NB4 (cell line): ENCODE measurements around the gene SLC25A11.

Experiments
- DNase-seq: peaks from one replicate; pipeline ENCODE4 v3.0.0; 2010; ENCODE audit warnings: low read depth
- H3K4me3 ChIP-seq: one replicate; pipeline ENCODE4 v1.5.1; 2011; ENCODE audit warnings: mild to moderate bottlenecking, low read depth, low read length, moderate library complexity
- MYC ChIP-seq: IDR thresholded peaks from 2 replicates; pipeline ENCODE4 v1.6.1; 2011; ENCODE audit warnings: low read depth, low read length
- POLR2A ChIP-seq: IDR thresholded peaks from 2 replicates; pipeline ENCODE4 v1.6.1; 2011; ENCODE audit warnings: mild to moderate bottlenecking; ENCODE audit not compliant: insufficient read length; ENCODE audit errors: extremely low read depth
- TF ChIP-seq, protein P1 (sequence below): IDR thresholded peaks from 2 replicates; pipeline ENCODE4 v1.6.1; 2011; ENCODE audit warnings: low read depth, low read length
- TF ChIP-seq, protein P2 (sequence below): IDR thresholded peaks from one replicate; pipeline ENCODE4 v1.5.1; 2012; ENCODE audit warnings: low read depth, low read length

Gene SLC25A11

DNA sequence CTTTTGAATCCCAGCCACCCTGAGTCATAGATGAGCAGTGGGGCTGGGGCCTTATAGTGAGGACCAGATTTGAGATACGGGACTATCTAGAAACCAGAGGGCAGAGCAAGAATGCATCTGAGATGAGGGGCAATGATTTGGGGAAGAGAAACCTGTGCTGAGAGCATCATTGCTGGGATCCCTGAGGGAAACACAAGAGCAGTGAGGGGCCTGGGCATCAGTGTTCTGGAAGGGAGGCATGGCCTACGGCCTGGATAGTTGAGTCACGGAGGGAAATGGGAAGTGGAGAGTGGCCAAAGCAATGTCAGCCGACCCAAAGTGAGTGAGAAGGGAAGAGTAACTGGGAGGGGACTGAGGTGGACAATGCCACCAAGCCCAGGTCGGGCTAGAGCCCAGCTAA is 42.5 kb upstream of the SLC25A11 start:
- TF ChIP-seq, protein P1, sequence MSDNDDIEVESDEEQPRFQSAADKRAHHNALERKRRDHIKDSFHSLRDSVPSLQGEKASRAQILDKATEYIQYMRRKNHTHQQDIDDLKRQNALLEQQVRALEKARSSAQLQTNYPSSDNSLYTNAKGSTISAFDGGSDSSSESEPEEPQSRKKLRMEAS: no peak
- TF ChIP-seq, protein P2, sequence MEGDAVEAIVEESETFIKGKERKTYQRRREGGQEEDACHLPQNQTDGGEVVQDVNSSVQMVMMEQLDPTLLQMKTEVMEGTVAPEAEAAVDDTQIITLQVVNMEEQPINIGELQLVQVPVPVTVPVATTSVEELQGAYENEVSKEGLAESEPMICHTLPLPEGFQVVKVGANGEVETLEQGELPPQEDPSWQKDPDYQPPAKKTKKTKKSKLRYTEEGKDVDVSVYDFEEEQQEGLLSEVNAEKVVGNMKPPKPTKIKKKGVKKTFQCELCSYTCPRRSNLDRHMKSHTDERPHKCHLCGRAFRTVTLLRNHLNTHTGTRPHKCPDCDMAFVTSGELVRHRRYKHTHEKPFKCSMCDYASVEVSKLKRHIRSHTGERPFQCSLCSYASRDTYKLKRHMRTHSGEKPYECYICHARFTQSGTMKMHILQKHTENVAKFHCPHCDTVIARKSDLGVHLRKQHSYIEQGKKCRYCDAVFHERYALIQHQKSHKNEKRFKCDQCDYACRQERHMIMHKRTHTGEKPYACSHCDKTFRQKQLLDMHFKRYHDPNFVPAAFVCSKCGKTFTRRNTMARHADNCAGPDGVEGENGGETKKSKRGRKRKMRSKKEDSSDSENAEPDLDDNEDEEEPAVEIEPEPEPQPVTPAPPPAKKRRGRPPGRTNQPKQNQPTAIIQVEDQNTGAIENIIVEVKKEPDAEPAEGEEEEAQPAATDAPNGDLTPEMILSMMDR: no peak
- TF ChIP-seq POLR2A (no peak), MYC (no peak)
- DNase-seq: no peak
- no peak overlapping the region for H3K4me3 ChIP-seq

DNA sequence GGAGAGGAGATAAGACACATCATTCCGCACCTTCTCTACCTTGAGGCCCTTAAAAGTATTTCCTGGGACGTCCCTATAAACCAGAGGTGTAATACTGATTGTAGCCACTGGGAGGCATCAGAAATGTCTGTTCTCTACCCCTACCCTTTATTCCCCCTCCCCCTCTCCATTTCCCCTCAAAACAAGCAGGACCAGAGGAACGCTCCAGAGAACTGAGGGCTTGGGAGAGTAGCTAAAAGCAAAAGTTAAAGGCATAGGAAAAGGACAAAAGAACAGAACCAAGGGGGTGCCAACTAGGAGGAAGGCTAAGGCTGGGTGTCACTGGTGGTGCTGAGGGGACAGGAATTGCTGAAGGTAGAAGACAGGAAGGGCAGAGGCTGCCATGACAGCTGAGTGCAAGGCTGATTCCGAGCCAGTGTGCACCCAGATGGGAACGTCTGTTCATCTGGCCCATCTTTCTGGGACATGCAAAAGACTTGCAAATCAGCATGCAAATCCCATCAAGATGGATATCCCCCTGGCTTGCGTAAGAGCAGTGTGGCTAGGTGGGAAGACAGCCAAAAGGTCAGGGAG is 40.9 kb upstream of the SLC25A11 start:
- TF ChIP-seq POLR2A: no peak
- TF ChIP-seq, protein P1: no peak
- no peak for TF ChIP-seq MYC
- TF ChIP-seq, protein P2: peak; percentile 50
- no peak overlapping the region for H3K4me3 ChIP-seq
- DNase-seq: peak; percentile 62

DNA sequence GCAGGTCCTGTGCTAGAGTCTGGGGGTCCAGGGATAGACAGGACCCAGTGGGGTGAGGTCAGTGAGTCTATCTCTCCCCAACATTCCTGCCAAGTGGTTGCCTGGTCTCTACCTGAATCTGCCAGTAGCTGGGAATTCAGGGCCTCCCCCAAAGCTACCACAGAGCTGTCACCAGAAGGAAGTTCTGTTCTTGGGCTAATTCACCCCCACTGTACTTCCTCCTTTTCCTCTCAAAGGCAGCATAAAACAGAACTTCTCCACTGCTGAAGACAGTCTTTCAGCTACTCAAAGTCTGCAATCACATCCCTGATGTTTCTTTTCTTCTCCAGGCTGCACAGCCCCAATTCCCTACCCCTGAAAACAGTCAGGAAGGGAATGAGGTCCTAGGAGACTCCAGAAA is 38.9 kb upstream of the SLC25A11 start:
- TF ChIP-seq, protein P2: no peak
- no peak for TF ChIP-seq MYC
- no peak for TF ChIP-seq POLR2A
- TF ChIP-seq, protein P1: no peak
- no peak overlapping the region for H3K4me3 ChIP-seq
- DNase-seq: peak; percentile 61

DNA sequence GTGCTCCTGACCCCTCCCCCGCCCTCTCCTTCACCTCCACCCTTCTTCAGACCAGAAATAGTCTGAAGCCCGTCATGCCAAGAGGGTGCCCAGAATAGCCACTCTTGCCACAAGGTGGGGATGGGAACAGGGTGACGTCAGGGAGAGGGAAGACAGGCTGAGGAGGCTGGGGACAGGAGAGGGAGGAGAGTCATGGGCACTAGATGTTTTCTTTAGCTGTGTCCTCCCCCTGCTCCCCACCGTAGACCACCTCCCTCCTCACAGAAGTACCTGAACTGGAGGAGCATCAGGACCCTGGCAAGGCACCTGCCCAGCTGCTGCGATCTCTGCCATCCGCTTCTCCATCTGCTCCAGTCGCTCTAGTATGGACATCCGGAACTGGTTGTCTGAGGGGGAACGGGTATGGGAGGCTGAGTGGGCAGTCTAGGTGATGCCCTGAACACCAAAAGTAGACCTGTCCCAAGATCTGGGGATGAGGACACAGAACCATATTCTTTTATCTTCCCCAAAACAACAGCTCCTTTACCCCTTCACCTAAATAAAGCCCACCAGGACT is 34.3 kb upstream of the SLC25A11 start:
- DNase-seq: no peak
- no peak overlapping the region for H3K4me3 ChIP-seq
- TF ChIP-seq POLR2A: no peak
- TF ChIP-seq, protein P2: no peak

DNA sequence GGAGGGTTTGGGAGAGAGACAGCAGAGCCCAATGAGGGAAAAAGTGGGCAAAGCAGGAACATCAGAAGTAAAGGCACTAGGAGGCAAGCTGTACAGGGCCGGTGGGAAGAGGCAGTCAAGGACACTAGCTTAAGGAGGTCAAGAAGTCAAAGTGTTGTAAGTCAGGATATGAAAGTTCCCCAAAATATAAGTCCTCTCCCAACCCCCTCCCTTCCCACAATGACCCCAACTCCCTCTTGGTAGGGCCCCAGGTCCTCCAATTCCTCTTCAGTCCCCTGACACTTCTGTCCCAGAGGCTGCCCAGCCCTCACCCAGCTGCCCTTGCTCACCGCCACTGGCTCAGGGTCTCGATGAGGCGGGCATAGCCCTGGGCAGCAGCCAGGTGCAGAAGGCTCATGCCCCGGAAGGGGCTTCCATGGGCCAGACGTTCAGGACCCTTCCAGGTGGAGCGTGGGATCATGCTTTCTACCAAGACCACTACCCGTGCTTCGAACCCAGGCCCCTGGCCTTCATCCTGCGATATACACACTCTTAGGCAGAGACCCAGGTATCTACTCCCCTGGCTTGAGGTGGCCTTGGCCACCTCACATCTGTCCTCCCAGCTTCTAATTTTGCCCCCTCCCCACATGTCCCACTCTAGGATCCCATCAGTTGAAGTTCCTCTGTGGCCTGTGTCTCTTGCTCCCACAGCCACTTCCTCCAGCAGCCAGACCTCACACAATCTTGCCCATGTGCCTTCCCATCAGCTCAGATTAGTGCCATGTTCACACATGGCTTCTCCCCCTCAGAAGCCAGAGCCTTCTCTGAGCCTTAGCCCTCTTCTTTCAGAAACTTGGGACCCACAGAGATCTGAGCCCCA is 33.6 kb upstream of the SLC25A11 start:
- H3K4me3 ChIP-seq: no peak overlapping the region
- TF ChIP-seq, protein P1: no peak
- TF ChIP-seq, protein P2: no peak
- TF ChIP-seq POLR2A: no peak
- TF ChIP-seq MYC: no peak
- DNase-seq: no peak
